Dermis blood vessel endothelial cell (primary cell): ENCODE results near the gene GRIK3. TPM values are rescaled to one million over a fixed set of nuclear protein-coding genes. Genes with fewer than 3 reads are reported as not detected.

Source experiments
- DNase-seq: peaks from one replicate; pipeline ENCODE4 v3.0.0; 2010
- total RNA-seq: library from RNA; depleted of rRNA; stranded (reverse); fragments of >200 nt; gene quantifications from 2 replicates; pipeline ENCODE4 v1.2.3, GENCODE V29; 2014

GRIK3 gene
- total RNA-seq, 1 donor from 2014 or later: not detected

DNA sequence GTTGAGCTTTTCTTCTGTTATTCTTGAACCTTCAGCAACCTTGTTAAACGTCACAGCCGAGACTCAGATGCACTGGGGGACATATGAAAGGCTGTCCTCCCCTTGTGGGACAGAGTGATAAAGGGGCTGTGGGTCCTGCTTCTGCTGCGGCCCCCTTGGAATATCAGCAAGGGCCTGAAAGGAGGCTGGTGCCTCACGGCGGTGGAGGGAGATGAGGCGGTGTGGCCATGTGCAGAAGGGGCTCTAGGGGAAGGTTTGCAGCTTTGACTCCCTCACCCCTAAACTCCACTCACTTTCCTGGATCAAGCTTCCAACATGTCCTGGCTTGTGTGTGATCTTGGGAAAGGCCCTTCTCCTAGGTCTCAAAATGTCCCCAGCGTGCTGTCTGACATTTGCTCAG is 280.9 kb downstream of the GRIK3 start:
- no peak for DNase-seq

GRCh38 chr1:36752891-36753361 is 281.4 kb downstream of the GRIK3 start:
- peak; percentile 37 for DNase-seq

DNA sequence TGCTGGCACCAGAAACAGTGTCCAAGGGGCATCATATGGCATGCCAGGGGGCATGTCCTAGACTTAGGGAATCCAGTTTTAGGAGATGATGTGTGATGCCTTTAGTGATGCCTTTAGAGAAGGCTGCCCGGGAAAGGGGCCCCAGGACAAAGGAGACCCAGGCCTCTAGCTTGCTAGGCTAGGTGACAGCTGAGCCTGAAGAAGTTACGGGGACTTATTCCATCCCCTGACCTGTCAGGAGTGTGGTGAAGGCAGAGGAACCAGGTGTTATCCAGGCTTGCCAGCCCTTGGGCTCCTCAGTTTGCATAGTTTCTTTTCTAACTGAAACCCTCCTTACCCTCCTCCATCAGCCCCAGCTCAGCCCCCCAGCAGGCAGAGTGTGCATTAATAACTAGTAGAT is 281.9 kb downstream of the GRIK3 start:
- no peak for DNase-seq

DNA sequence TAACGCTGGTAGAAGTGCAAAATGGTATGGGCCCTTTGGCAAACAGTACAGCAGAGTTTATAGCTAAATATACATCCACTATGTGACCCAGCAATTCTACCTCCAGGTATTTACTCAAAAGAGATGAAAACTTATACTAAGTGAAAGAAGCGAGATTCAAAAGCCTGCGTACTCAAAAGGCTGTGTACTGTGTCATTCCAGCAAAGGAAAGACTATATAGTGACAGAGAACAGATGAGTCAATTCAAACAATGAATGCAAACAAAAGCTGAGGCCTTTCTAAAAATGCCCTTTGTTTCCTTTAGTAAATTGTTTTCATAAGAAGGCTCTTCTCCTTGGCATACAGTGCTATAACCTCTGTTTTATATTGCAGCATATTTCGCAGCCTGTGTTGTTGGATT is 282.8 kb downstream of the GRIK3 start:
- peak; percentile 7 for DNase-seq

DNA sequence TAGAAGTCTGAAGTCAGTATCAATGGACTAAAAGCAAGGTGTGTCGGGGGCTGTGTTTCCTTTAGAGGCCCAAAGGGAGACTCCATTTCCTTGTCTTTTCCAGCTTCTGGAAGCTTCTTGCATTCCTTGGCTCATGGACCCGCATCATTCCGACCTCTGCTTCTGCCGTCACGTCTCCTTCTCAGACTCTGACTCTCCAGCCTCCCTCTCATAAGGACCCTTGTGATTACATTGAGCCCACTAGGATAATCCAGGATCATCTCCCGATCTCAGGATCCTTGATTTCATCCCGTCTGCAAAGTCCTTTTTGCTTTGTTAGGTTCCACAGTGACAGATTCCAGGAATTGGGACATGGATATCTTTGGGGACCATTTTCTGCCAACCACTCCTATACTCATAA is 285.8 kb downstream of the GRIK3 start:
- DNase-seq: no peak
